ENCODE measurements around the gene KCNH2. TPM values are rescaled to one million over a fixed set of nuclear protein-coding genes. Genes with fewer than 3 reads are reported as not detected.

Gene KCNH2
- total and polyA plus RNA-seq, 10 of the 15 experiments (the other 5 are each of a cell fraction or from before 2014, with no cell fraction given) = 0.04 to 0.24 (median 0.17) TPM; not detected in 6

- FAIRE-seq = no peak
- ChIA-PET CTCF (no interaction called here), RAD21 (ENCODE audit: unreplicated experiment) (no interaction called here), SMC1A (ENCODE audit: uncharacterized antibody, unreplicated experiment) (no interaction called here), POLR2A (no interaction called here)
- Histone ChIP-seq H3K9me3 (replicated peaks; ENCODE audit: control insufficient read depth, insufficient read depth, low read length) (no peaks in the 10 kb centered on the region), H4K20me1 (ENCODE audit: control insufficient read depth, insufficient read depth) (no peaks in the 10 kb centered on the region), H3K4me2 (ENCODE audit: control insufficient read depth, insufficient read depth) (no peak overlapping the region), H3K36me3 (ENCODE audit: control insufficient read depth in 2 of 2, insufficient read depth in 2 of 2, low read length in 1 of 2) (no peaks in the 10 kb centered on the region), H2AFZ (ENCODE audit: control insufficient read depth, low read depth, low read length) (no peak overlapping the region), H3K27ac (ENCODE audit: control insufficient read depth, insufficient read depth) (no peak overlapping the region), H3K27me3 (replicated peaks in 1 of 2; ENCODE audit: control insufficient read depth in 2 of 2, insufficient read depth in 2 of 2, low read length in 1 of 2) (peaks cover 8 to 10% of the 10 kb centered on the region in 2 experiments; a peak in 3 of 4 replicates), H3K9ac (ENCODE audit: control insufficient read depth, insufficient read depth, low read length) (no peak overlapping the region), H3K4me1 (ENCODE audit: control insufficient read depth, insufficient read depth, low read length) (peaks cover 9% of the 10 kb centered on the region), H3K79me2 (ENCODE audit: control insufficient read depth, insufficient read depth, low read length) (no peaks in the 10 kb centered on the region), H3K4me3 (no peak overlapping the region)
- DNase-seq (ENCODE audit: low read depth, low spot score) = no peak
- WGBS (ENCODE audit: insufficient coverage, insufficient replicate concordance, low lambda C conversion rate, missing lambda C conversion rate) = 40% methylated on average over 5 of the region's 5 CpGs
- intact Hi-C loops (cut with micrococcal nuclease; ENCODE audit: unreplicated experiment) = no loop called here
- ATAC-seq = no peak
- no peak for TF ChIP-seq ZNF687 (IDR thresholded peaks at IDR 0.05)
- no peak for TF ChIP-seq NR2F1 (conservative IDR thresholded peaks at IDR 0.05)
- TF ChIP-seq EGR1 (IDR thresholded peaks at IDR 0.05; ENCODE audit: borderline replicate concordance in 1 of 2, low read depth in 2 of 2, low read length in 2 of 2) = no peak
- no peak for TF ChIP-seq ETV6 (conservative IDR thresholded peaks at IDR 0.05 in 1 of 2, IDR thresholded peaks at IDR 0.05 in 1 of 2; ENCODE audit: borderline replicate concordance in 1 of 2, low read depth in 1 of 2)
- no peak for TF ChIP-seq BHLHE40 (IDR thresholded peaks at IDR 0.05; ENCODE audit: borderline replicate concordance in 1 of 2, low read depth in 2 of 2, low read length in 1 of 2)
- no peak for TF ChIP-seq POLR2AphosphoS5 (IDR thresholded peaks at IDR 0.05; ENCODE audit: low read length)
- TF ChIP-seq HCFC1 (IDR thresholded peaks at IDR 0.05; ENCODE audit: low read length) = no peak
- no peak for TF ChIP-seq HDAC2 (IDR thresholded peaks at IDR 0.05)
- TF ChIP-seq ZNF592 (IDR thresholded peaks at IDR 0.05) = no peak
- TF ChIP-seq YY1 (IDR thresholded peaks at IDR 0.05; ENCODE audit: low read depth, low read length) = no peak
- no peak for TF ChIP-seq MXI1 (IDR thresholded peaks at IDR 0.05; ENCODE audit: low read depth, low read length)
- TF ChIP-seq CREM (IDR thresholded peaks at IDR 0.05; ENCODE audit: low read depth) = no peak
- no peak for TF ChIP-seq CHD4 (IDR thresholded peaks at IDR 0.05)
- TF ChIP-seq ZBED1 (IDR thresholded peaks at IDR 0.05; ENCODE audit: borderline replicate concordance) = no peak
- no peak for TF ChIP-seq TCF12 (IDR thresholded peaks at IDR 0.05; ENCODE audit: low read depth, low read length)
- no peak for TF ChIP-seq NRF1 (conservative IDR thresholded peaks at IDR 0.05; ENCODE audit: low read depth, low read length)
- TF ChIP-seq RB1 (IDR thresholded peaks at IDR 0.05; ENCODE audit: borderline replicate concordance) = no peak
- TF ChIP-seq ZSCAN29 (IDR thresholded peaks at IDR 0.05) = no peak
- in situ Hi-C loops (cut with MboI) = no loop called here
- no TSS peak for BruUV-seq (replicated peaks)
These were observed 37.8 kb upstream of the KCNH2 start for GRCh38 chr7:151015967-151016366.
